ENCODE measurements around the gene BRD4.

The BRD4 gene

GRCh38 chr19:15239337-15239949 lies 92.9 kb downstream of the BRD4 start:
- TF ChIP-seq CTCF (IDR thresholded peaks at IDR 0.05; ENCODE audit: control extremely low read depth, extremely low read depth, low read depth, missing control alignments), result no peak
- ChIA-PET CTCF (interaction anchor here (0.9 kb wide), 1 partner anchor 14 kb away, joined by 4 read pairs; no protein-coding TSS in a partner anchor), POLR2A (interaction anchor here (0.6 kb wide), 1 partner anchor 31 kb away, joined by 3 read pairs; no protein-coding TSS in a partner anchor)
- no peak for DNase-seq (ENCODE audit: extremely low spot score)

GRCh38 chr19:15238639-15239155 lies 93.6 kb downstream of the BRD4 start:
- TF ChIP-seq CTCF (IDR thresholded peaks at IDR 0.05; ENCODE audit: control extremely low read depth, extremely low read depth, low read depth, missing control alignments), result no peak
- ChIA-PET POLR2A (interaction anchor here (0.6 kb wide), 1 partner anchor 30 kb away, joined by 3 read pairs; no protein-coding TSS in a partner anchor), CTCF (no interaction called here)
- DNase-seq (ENCODE audit: extremely low spot score), result no peak

- no peak for TF ChIP-seq CTCF (IDR thresholded peaks at IDR 0.05; ENCODE audit: control extremely low read depth, extremely low read depth, low read depth, missing control alignments)
- POLR2A ChIA-PET, result interaction anchor here (0.6 kb wide), 1 partner anchor 871 kb away, joined by 3 read pairs; no protein-coding TSS in a partner anchor
- no peak for DNase-seq (ENCODE audit: extremely low spot score)
- CTCF ChIA-PET, result no interaction called here
Observed at GRCh38 chr19:15237759-15238638, 94.3 kb downstream of the BRD4 start.

GRCh38 chr19:15236886-15237285 lies 95.5 kb downstream of the BRD4 start:
- ChIA-PET POLR2A (no interaction called here), CTCF (no interaction called here)
- no peak for TF ChIP-seq CTCF (IDR thresholded peaks at IDR 0.05; ENCODE audit: control extremely low read depth, extremely low read depth, low read depth, missing control alignments)
- no peak for DNase-seq (ENCODE audit: extremely low spot score)

GRCh38 chr19:15235781-15236180 lies 96.6 kb downstream of the BRD4 start:
- TF ChIP-seq CTCF (IDR thresholded peaks at IDR 0.05; ENCODE audit: control extremely low read depth, extremely low read depth, low read depth, missing control alignments), result no peak
- POLR2A ChIA-PET, result no interaction called here
- no peak for DNase-seq (ENCODE audit: extremely low spot score)
- CTCF ChIA-PET, result interaction anchor here (0.8 kb wide), 1 partner anchor 12 kb away, joined by 3 read pairs; no protein-coding TSS in a partner anchor

- ChIA-PET POLR2A (no interaction called here), CTCF (no interaction called here)
- no peak for TF ChIP-seq CTCF (IDR thresholded peaks at IDR 0.05; ENCODE audit: control extremely low read depth, extremely low read depth, low read depth, missing control alignments)
- DNase-seq (ENCODE audit: extremely low spot score), result no peak
Observed at GRCh38 chr19:15234431-15235130, 97.8 kb downstream of the BRD4 start.
